ENCODE results near the gene SIPA1L3.
"Not testable (repeated sequence)": the region's sequence is repeated elsewhere in the genome, so short reads cannot be mapped to it uniquely, and the experiment has no call there.

SIPA1L3 gene

DNA sequence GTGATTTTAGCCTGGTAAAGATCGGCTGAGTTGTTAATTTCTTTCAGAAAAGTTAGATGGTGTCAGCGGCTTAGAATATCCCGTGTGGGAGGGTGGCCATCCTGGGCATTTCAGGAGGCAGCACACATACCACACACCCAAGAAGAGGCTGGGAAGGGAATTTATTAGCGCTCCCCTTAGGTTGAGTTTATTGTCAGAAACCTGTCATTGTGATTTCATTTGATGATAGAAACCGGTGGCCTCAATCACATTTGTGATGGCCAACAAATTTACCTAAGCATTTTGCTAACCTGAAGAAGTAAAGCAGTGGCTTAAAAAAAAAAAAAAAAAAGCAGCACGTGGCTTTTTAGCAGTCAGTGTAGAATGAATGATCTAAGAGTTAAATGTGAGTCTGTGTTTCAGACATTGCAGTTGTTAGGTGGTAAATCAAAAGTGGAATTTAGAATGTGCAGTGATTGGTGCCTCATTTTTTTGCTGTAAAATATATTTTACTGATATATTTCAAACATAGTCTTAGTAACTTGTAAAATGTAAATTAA lies 2.7 kb downstream of the SIPA1L3 start:
- DNase-seq: no peak

DNA sequence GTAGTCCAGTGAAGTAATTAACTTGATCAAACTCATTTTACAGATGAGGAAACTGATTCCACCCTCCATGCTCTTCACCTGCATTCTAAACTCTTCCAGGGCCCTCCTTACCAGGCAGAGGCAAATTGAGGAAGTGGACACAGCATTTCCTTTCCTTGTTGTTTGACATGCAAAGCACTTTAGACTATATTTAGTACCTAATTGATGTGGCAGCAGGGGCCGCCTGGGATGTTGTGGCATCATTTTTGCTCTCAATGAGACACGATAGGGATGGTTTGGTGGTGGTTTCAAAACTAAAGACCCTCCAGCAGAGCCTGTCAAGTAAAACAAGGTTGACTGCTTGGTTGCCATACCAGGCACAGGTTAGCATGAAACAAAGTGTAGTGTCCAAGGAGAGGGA lies 7.9 kb downstream of the SIPA1L3 start:
- DNase-seq: no peak

DNA sequence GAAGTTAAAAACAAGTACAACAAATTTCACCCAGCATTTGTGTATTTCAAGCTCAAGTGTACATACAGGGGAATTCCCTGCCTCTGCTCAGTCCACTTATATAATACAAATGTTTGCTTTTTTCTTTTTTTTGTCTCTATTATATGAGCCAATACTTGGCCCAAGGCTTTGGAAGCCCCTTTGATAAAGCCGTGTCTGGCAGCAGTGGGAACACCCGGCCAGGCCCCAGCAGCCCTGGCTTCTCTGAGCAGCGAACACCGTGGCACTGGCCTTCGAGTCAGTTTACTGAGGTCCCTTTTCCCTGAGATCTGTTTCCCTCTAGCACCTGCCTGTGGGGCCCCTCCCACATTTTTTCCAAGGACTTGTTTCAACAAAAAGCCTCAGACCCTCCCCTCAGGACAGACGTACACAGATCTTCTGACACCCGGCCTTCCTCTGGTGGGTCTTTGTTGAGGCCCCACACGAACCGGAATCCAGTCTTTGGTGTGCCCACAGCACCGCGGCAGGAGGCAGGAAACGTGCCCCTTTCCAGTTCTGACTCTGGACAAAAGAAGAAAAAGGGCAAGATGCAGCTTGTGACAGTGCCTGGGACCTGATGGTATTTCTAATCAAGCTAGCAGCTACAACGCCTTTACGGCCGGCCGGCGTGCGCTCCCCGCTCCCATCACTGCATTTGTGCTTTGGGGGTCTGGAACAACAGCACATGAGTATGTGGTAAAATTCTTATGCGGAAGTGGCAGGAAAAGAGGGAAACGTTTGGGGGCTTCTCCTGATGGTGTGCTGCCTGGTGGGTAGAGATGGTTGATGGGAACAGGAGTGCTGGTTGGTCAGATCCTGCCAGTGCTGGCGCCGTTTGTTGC lies 13.8 kb downstream of the SIPA1L3 start:
- DNase-seq: no peak

DNA sequence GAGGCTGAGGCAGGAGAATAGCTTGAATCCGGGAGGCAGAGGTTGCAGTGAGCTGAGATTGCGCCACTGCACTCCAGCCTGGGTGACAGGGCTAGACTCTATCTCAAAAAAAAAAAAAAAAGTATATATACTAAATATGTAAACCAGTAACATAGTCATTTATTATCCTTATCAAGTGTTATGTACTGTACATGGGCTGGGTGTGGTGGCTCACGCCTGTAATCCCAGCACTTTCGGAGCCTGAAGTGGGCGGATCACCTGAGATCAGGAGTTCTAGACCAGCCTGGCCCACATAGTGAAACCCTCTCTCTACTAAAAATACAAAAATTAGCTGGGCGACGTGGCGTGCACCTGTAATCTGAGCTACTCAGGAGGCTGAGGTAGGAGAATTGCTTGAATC lies 17.6 kb downstream of the SIPA1L3 start:
- not testable (repeated sequence) for DNase-seq

DNA sequence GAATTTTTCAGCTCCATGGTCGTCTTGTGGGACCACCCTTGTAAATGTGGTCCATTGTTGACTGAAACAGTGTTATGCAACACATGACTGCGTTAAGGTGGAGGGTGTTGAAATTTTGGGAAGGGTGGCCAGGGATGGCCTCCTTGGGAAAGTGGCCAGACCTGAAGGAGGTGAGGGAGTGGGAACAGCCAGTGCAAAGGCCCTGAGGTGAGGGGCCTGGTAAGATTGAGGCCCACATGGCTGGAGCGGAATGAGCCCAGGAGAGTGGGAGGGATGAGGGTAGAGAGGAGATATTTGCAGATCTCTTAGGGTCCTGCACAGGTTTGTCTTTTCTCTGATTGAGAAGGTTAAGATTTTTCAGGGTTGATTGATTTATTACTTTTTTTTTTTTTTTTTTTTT lies 18.2 kb downstream of the SIPA1L3 start:
- DNase-seq: no peak

DNA sequence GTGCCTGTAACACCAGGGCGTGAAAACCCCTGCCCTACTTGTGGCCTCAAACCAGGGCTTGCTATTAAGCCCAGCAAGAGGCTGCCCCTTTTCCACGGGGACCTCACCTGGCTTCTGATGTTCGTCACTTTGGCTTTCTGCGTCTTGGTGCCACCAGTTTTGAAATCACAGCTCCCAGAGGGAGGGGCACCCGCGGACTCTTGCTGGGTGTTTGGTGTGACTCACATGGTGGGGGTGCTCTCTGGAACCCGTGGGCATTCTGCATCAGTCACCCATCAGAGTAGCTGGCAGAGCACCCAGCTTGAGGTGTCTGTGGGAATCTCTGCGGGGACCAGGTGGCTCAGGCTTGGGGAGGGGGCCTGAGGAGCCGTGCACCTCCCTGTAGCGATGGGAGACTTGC lies 19.2 kb downstream of the SIPA1L3 start:
- DNase-seq: no peak

DNA sequence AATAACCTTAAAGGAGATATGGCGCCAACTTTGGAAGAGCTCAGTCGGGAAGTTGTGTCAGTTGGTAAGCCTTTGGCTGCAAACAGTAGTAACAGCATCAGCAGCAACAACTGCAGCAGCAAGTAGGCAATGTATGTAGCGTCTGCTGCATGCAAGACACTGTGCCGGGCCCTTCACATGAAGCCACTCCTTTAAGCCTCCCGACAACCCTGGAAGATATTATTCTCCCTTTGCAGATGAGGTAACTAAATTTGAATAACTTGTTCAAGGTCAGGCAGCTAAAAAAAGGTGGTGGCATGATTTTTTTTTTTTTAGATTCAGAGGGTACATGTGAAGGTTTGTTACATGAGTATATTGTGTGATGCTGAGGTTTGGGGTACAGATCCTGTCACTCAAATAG lies 19.7 kb downstream of the SIPA1L3 start:
- DNase-seq: no peak

DNA sequence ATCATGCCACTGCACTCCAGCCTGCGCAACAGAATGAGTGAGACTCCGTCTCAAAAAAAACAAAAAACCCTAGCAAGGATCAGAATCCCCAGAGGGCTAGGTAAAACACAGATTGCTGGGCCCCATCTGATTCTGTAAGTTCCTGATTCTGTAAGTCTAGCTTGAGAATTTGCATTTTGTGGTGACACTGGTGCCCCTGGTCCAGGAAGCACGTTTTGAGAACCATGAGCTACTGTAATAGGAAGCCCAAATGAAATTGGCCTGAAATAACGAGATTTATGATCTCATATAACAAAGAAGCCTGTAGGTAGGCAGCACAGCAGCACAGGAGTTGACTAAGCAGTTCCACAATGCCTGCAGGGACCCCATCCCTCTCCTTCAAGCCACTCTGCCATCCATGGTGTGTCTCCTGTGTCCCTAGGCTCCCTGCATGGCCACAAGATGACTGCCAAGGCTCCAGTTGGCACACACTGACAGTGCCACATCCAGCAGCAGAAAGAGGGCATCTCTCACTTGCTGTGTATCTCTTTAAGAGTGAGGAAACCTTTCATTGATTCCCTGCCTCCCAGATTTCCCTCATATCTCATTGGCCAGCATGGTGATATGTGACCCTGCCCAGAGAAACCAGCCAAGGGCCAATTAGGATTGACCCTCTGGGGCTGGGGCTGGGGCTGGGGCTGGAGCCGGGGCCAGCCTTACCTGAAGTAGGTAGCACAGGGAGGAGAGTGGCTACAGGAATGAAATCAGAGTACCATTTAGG lies 21.7 kb downstream of the SIPA1L3 start:
- no peak for DNase-seq

DNA sequence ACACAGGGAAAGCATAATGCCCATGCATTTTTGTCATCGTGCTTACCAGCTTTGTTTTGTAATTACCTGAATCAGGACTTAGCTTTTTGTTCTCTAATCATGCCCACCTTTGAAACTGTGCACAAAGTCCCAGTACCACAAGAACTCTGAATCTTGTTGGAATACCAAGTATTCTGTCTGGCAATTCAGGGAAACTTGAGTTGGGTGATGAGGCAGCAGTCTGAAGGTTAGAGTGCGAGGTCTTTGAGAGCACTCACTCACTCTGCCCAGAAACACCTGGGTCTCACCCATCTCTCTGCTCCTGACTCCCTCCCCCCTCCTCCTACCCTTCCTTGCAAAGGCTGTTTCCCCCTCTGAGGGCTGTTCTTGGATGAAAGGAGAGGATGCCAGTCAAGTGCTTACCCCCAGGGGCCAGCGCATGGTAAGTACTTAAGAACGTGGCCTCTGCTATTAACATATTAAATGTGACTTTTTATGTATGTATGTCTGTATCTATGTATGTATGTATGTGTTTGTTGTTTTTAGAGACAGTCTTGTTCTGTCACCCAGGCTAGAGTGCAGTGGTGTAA lies 22.4 kb downstream of the SIPA1L3 start:
- no peak for DNase-seq

DNA sequence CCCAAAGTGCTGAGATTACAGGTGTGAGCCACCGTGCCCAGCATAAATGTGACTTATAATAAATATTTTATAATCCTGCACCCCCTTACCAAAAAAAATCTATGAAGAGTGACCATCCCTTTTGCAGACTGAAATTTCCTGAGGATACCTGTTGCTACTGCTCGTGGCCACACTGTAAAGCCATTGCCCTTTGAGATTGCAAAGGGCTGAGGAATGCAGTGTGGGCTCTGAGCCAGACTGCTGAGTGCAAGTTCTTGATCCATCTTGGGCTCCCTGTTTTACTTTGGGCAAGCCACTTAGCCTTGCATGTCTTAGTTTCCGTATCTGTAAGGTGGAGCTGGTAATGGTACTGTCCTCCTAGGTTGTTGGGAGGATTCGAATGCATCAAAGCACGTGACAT lies 23.4 kb downstream of the SIPA1L3 start:
- DNase-seq: peak; percentile 35

DNA sequence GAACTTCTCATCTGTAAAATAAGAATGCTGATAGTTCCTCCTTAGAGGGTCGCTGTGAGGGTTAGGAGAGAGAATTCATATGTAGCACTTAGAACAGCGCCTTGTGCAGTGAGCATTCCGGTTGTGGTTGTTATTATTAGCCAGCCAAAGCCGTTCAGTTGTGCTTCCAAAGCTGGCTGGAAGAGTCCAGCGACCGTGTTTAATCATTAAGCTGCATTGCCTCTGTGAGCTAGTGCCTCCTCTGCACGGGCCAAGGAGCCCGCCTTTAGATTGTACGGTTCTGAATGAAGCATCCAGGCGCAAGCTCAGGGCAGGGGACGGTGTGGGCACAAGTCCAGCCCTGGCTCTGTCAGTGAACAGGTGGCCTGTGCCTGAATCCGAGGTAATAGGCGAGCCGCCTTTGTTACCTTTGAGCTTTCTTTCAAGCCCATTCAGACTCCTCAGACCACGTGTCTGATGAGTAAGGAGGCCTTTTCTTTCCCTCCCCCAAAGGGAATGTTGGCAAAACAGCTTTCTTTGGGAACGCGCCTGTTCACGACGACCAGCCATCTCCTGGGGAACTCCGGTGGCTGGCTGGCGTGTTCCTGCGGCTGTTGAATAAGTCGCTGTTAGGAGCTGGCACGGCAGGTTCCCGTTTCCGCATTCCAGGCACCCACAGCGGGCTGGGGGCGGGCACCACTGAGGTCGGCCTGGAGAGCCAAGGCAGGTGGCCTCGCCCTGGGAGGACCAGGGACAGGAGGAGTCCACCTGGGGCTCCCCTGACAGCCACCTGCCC lies 25.1 kb downstream of the SIPA1L3 start:
- peak; percentile 82 for DNase-seq

DNA sequence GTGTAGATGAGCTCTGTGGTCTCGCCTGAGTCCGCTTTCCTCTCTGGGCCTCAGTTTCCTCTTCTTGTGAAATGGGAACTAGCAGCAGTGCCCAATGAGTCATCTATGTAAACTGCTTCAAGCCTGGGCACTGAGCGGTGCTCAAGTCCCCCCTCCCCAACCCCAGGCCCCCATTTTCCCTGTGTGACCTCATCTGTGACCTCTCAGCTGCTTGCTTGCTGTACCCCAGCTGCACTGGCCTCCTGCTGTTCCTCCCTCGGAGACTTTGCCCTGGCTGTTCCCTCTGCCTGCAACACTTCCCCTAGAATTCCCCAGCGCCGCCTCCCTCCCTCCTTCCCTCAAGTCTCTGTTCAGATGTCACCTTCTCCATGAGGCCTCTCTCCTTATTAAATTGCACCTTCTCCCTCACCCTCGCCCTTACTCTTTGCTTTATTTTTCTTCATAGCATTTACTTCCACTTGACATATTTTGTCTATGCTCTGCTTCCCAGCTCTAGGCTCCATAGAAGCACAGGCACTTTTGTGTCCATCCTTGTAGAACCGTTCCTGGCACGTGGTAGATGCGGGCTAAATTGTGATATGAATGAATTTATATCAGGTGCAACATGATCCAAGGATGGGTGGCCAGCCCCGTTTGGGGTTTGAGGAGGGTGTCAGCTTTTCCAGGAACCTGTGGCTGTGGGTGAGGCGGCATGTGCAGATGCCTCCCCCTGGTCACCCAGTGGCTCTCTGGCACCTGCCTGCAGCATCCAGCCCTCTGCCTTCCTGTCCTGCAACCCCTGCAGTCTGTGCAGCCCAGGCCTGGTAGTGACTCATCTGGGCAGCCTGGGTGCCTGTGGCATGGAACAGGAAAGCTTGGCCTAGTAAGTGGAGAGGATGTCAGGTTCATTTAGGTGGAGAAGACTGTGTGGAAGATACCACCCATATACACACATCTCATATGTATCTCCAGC lies 26.3 kb downstream of the SIPA1L3 start:
- DNase-seq: peak; percentile 68

DNA sequence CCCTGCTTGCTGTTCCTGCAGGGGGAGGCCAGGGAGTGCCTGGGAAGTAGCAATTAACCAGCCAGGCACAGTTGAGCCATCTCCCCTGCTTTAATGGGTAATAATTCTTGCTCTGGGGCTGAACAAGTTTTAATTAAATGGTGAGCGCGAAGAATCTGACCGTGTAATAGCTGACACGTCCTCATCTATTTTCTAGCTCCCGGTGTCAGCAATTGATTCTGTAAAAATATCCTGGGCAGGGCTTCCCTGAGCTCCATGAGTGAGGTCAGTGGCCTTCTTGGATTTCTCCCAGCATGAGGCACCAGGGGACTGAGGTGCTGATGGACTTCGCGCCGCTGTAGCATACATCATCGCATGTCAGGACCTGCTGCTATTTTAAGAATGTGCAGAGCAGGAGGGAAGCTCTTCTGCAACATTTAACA lies 26.9 kb downstream of the SIPA1L3 start:
- peak; percentile 82 for DNase-seq

DNA sequence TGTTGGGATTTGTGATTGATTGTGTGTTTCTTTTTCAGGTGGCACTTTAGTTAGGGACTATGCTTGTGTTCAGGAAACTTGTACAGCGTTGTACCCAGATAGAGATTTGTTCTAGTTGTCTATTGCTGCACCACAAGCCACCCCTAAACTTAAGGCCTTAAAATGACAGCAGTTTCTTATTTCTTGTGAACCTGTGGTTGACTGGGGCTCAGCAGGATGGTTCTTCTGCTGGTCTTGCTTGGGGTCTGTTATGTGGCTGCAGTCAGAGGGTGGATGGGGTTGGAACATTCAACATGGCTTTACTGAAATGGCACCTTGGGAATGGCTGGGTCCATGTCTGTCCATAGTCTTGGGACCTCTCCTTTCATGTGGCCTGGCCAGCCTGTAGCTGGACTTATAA lies 28.3 kb downstream of the SIPA1L3 start:
- DNase-seq: no peak

DNA sequence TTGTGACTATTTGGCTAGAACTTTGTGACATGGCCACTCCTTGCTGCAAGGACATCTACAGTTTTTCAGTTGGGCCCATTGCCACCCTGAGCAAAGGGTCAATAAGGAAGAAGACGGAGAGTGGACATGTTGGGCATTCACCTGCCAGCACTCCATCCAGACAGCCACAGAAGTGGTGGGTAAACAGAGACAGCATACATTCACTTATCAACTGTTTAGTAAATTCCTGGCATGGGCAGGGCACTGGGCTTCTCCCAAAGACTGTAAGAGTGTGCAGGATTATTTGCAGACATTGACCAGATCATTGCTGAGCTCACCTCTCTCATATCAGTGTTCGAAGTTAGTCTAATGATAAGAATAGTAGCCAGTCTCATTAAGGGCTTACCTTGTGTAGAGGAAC lies 29.2 kb downstream of the SIPA1L3 start:
- no peak for DNase-seq

DNA sequence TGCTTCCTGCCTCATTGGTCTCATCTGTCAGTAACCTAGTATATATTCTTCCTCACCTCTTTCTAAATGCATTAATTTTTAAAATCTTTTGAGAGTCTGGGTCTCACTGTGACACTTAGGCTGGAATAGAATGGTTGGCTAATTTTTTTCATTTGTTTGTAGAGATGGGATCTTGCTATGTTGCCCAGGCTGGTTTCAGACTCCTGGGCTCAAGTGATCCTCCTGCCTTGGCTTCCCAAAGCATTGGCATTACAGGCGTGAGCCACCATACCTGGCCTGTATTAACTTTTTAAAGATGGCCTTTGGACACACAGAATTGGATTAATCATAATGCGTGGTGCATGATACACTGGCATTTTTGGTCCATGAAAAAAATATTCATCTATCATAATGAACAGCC lies 29.9 kb downstream of the SIPA1L3 start:
- DNase-seq: no peak

DNA sequence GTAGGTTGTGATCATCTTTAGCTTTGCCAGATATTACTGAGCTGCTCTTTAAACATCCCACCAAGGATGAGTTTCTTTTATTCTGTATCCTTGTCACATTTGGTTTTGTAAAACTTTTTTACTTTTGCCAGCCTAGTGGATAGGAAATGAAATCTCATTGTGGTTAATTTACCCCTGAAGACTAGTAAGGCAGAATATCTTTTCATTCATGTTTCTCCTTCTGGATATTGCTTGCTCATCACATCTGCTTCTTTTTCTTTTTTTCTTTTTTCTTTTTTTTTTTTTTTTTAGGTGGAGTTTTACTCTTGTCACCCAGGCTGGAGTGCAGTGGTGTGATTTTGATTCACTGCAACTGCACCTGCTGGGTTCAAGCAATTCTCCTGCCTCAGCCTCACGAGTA lies 31.3 kb downstream of the SIPA1L3 start:
- DNase-seq: no peak

DNA sequence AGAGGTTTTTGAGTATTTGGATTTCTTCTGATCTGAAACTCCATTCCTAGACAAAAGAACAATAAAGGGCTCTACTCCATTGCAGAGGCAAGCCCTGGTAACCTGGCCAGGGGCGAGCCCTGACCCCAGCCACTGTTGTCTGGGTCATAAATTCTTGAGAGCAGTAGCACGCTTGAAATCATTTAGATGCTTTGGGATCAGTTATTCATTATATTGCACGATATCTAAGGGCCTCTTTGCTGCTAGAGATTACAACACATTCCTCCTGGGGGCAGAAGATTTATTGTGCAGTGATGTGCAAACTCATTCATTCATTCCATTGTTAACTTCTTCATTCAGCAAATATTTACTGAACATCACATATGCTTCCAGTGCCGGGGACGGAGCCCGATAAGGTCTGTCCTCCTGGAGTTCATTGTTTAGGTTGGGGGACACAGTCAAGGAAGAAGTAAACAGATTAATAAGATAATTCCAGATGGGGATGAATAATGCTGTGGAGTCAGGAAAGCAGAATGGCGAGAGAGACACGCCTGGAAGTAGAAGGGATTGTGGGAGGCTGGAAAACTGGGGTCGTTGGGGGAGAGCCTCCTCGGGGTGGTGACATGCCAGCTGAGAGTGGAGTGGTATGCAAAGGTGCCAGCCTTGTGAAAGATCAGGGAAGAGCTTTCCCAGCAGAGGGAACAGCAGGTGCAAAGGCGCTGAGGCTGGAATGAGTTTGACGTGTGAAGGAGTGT lies 34.9 kb downstream of the SIPA1L3 start:
- DNase-seq: no peak

DNA sequence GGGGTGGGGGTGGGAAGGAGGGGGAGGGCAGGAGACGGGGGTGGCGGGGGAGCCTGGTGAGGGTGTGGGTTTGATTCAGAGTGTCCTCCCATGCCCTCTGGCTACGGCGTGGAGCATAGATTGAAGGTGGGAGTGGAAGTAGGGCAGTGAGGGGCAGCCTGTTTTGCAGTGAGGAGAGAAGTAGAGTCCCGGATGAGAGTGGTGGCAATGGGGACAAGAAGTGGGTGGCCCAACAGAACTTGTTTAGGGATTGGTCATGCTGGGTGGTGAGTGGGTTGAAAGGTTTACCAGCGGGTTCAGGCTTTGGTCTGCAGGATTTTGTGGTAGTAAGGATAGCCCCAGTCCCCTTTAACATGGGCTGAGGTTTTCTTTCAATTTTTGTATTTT lies 35.5 kb downstream of the SIPA1L3 start:
- DNase-seq: no peak

DNA sequence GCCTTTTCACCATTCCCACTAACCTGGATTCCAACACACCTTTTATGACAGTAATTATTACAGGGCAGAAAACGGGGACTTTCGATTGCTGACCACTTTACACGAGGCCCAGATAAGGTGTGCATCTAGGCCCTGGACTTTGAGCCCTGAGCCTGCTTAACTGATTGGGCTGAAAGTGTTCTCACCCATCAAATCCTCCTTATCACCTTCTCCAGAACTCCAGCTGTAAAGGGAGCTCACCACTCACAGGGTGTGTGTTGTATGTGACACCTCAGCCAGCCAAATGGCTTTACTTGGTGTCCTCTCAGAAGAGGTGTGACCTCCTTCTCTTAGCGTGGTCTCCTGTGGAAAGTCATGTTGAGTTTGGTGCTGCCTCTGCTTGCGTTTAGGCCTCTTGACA lies 36.5 kb downstream of the SIPA1L3 start:
- no peak for DNase-seq

DNA sequence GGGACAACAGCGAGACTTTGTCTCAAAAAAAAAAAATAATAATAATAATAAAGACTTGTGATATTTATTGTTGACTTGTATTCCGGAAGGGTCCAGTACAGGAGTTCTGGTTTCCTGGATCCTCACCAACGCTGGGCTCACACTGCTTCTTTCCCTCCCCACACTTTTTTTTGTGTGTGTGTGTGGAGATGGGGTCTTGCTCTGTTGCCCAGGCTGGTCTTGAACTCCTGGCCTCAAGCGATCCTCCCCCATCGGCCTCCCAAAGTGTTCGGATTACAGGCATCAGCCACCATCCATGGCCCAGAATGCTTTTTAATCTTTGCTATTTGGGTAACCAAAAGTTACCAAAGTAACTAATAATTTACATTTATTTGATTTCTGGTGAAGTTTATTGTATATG lies 39.1 kb downstream of the SIPA1L3 start:
- no peak for DNase-seq
